GM12878 (cell line): ENCODE results near the gene COL2A1.

Experiments
- CHD2 ChIP-seq: IDR thresholded peaks from 2 replicates; pipeline ENCODE4 v1.6.1; 2011; ENCODE audit warnings: low read depth, low read length, improper control_type of control experiment, borderline replicate concordance
- EZH2 ChIP-seq: IDR thresholded peaks from 2 replicates; pipeline ENCODE4 v1.6.1; 2012; ENCODE audit warnings: low read depth, mild to moderate bottlenecking, control low read depth, inconsistent platforms, low read length, borderline replicate concordance; ENCODE audit not compliant: control insufficient read depth
- IKZF2 ChIP-seq, 2 experiments: fragments of 450-650 bp; IDR thresholded peaks; 2 replicates each; pipeline ENCODE4 v1.6.1; 2017; ENCODE audit warnings: mild to moderate bottlenecking in 2 of 2, moderate library complexity in 2 of 2
- NFIC ChIP-seq: IDR thresholded peaks from 2 replicates; pipeline ENCODE4 v1.6.1; 2012; ENCODE audit warnings: low read depth, mild to moderate bottlenecking, inconsistent platforms, low read length, moderate library complexity
- POLR2AphosphoS5 ChIP-seq: IDR thresholded peaks from 2 replicates; pipeline ENCODE4 v1.6.1; 2011; ENCODE audit warnings: mild to moderate bottlenecking, low read length, inconsistent platforms
- SREBF2 ChIP-seq: IDR thresholded peaks from 2 replicates; pipeline ENCODE4 v1.6.1; 2012; ENCODE audit warnings: mild to moderate bottlenecking, low read length

- TF ChIP-seq POLR2AphosphoS5, result no peak
- no peak for TF ChIP-seq NFIC
- no peak for TF ChIP-seq IKZF2 (IDR thresholded peaks at IDR 0.05)
- no peak for TF ChIP-seq SREBF2
- no peak for TF ChIP-seq CHD2
- no peak for TF ChIP-seq EZH2
Observed at GRCh38 chr12:48028541-48029431, 24.5 kb upstream of the COL2A1 start.
